Endodermal cell (in vitro differentiated cells): Measurements from ENCODE around the gene VPS13D. TPM values are rescaled to one million over a fixed set of nuclear protein-coding genes. Genes with fewer than 3 reads are reported as not detected.

Experiments used
- DNase-seq: peaks from one replicate; pipeline ENCODE4 v3.0.0-alpha.2; 2017
- H3K27ac ChIP-seq: 2 replicates; pipeline ENCODE4 v1.5.1; 2013; ENCODE audit warnings: mild to moderate bottlenecking, low read depth, low read length, moderate library complexity
- H3K27me3 ChIP-seq: 2 replicates; pipeline ENCODE4 v1.6.1; 2013; ENCODE audit warnings: mild to moderate bottlenecking, low read length, moderate library complexity; ENCODE audit not compliant: insufficient read depth, control insufficient read depth, poor library complexity, severe bottlenecking
- H3K36me3 ChIP-seq: 2 replicates; pipeline ENCODE4 v1.7.0; 2013; ENCODE audit warnings: mild to moderate bottlenecking, low read length, moderate library complexity; ENCODE audit not compliant: control insufficient read depth, insufficient read depth
- H3K4me1 ChIP-seq: one replicate; pipeline ENCODE4 v1.7.0; 2013; ENCODE audit warnings: low read length; ENCODE audit not compliant: control insufficient read depth, insufficient read depth
- H3K4me3 ChIP-seq: 2 replicates; pipeline ENCODE4 v1.5.1; 2013; ENCODE audit warnings: mild to moderate bottlenecking, low read length, moderate library complexity
- H3K9ac ChIP-seq: 2 replicates; pipeline ENCODE4 v1.6.1; 2013; ENCODE audit warnings: mild to moderate bottlenecking, low read length, moderate library complexity; ENCODE audit not compliant: poor library complexity, severe bottlenecking; ENCODE audit errors: extremely low read depth
- H3K9me3 ChIP-seq: 2 replicates; pipeline ENCODE4 v1.6.1; 2013; ENCODE audit warnings: mild to moderate bottlenecking, low read length, moderate library complexity; ENCODE audit not compliant: control insufficient read depth
- H3K27ac Mint-ChIP-seq: 2 replicates; pipeline ENCODE4 v1.8.0; 2020; ENCODE audit warnings: mixed read lengths
- H3K27me3 Mint-ChIP-seq: 2 replicates; pipeline ENCODE4 v1.8.0; 2021; ENCODE audit warnings: mild to moderate bottlenecking, mixed read lengths; ENCODE audit not compliant: insufficient read depth
- H3K36me3 Mint-ChIP-seq: 2 replicates; pipeline ENCODE4 v1.8.0; 2020; ENCODE audit warnings: low read depth, mixed read lengths
- H3K4me1 Mint-ChIP-seq: 2 replicates; pipeline ENCODE4 v1.8.0; 2020; ENCODE audit warnings: mixed read lengths
- H3K4me3 Mint-ChIP-seq: 2 replicates; pipeline ENCODE4 v1.8.0; 2020; ENCODE audit warnings: mild to moderate bottlenecking, moderate library complexity, mixed read lengths
- H3K9me3 Mint-ChIP-seq: 2 replicates; pipeline ENCODE4 v1.8.0; 2020; ENCODE audit warnings: mild to moderate bottlenecking, mixed read lengths
- CTCF ChIP-seq: fragments of 200-600 bp; sonication (generic); conservative IDR thresholded peaks from 2 replicates; pipeline ENCODE4 v1.5.0; 2021; ENCODE audit warnings: antibody characterized with exemption, mild to moderate bottlenecking
- WGBS, 2 experiments: methylation state at CpG; one replicate each; pipeline versions ENCODE4 v1.1.5 to v1.1.7; 2013; ENCODE audit warnings: missing lambda C conversion rate in 2 of 2, mixed read lengths in 1 of 2; ENCODE audit not compliant: insufficient coverage in 1 of 2, insufficient read length in 1 of 2; 5-methylcytosine and 5-hydroxymethylcytosine counted together
- total RNA-seq, 2 donors: library from RNA; stranded (reverse); fragmentation: NEBNext Ultra II Directional in 1 of 2; extraction: Animal tissue kit (Norgen Biotek cat#: 25700) in 1 of 2; gene quantifications; 2 replicates in 1 of 2; 3 replicates in 1 of 2; pipeline ENCODE4 v1.2.1, GENCODE V29; 2021

VPS13D gene
- total RNA-seq, 2 donors from 2014 or later, result 32.5 to 36.7 TPM

DNA sequence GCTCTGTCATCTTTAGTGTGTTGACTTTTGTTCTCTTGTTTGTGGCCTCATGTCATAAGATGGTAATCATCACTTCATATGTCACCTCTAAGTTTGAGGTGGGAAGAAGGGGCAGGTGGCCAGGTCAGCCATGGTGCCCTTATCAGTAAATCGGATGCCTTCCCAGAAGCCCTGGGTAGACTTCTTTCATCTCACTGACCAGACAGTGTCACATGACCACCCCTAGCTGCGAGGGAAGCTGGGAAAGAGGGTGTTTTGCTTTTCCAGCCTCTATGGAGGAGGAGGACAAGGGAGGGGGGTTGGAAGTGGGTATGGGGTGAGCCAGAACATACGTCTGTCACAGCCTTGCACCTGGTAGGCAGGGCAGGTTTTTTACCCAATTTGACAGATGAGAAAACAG lies 34.4 kb upstream of the VPS13D start:
- Histone ChIP-seq H3K9me3 (no peaks in the 10 kb centered on the region), H3K27me3 (no peaks in the 10 kb centered on the region), H3K9ac (no peak overlapping the region), H3K36me3 (no peaks in the 10 kb centered on the region), H3K4me3 (no peak overlapping the region), H3K4me1 (no peaks in the 10 kb centered on the region), H3K27ac (no peak overlapping the region)
- WGBS, 2 experiments, result 57 to 88% methylated on average over 1 to 3 of the region's 3 CpGs
- no peaks in the 10 kb centered on the region for H3K27me3 Mint-ChIP-seq
- no peaks in the 10 kb centered on the region for H3K9me3 Mint-ChIP-seq
- no peaks in the 10 kb centered on the region for H3K4me1 Mint-ChIP-seq
- H3K27ac Mint-ChIP-seq, result no peak overlapping the region
- no peak for DNase-seq
- H3K4me3 Mint-ChIP-seq, result no peak overlapping the region
- TF ChIP-seq CTCF, result no peak
- no peaks in the 10 kb centered on the region for H3K36me3 Mint-ChIP-seq

- Mint-ChIP-seq H3K4me3 (no peak overlapping the region), H3K9me3 (no peaks in the 10 kb centered on the region), H3K27me3 (no peaks in the 10 kb centered on the region), H3K36me3 (no peaks in the 10 kb centered on the region), H3K27ac (no peak overlapping the region), H3K4me1 (no peaks in the 10 kb centered on the region)
- H3K9ac ChIP-seq, result no peak overlapping the region
- no peak overlapping the region for H3K4me3 ChIP-seq
- H3K27me3 ChIP-seq, result no peaks in the 10 kb centered on the region
- no peaks in the 10 kb centered on the region for H3K9me3 ChIP-seq
- H3K36me3 ChIP-seq, result no peaks in the 10 kb centered on the region
- TF ChIP-seq CTCF, result peak; percentile 77
- H3K4me1 ChIP-seq, result no peaks in the 10 kb centered on the region
- no peak overlapping the region for H3K27ac ChIP-seq
- WGBS, 2 experiments, result 64 to 75% methylated on average over 14 to 20 of the region's 20 CpGs
- peak; percentile 86 for DNase-seq
These were observed 33.0 kb upstream of the VPS13D start for GRCh38 chr1:12196641-12197482.

GRCh38 chr1:12197483-12197880 lies 32.3 kb upstream of the VPS13D start:
- no peak overlapping the region for H3K27ac ChIP-seq
- Mint-ChIP-seq H3K27me3 (no peaks in the 10 kb centered on the region), H3K27ac (no peak overlapping the region), H3K9me3 (no peaks in the 10 kb centered on the region), H3K4me3 (no peak overlapping the region), H3K4me1 (peaks cover 4% of the 10 kb centered on the region), H3K36me3 (no peaks in the 10 kb centered on the region)
- TF ChIP-seq CTCF, result no peak
- no peak overlapping the region for H3K9ac ChIP-seq
- WGBS, 2 experiments, result 74 to 94% methylated on average over 2 to 7 of the region's 7 CpGs
- no peak for DNase-seq
- H3K4me1 ChIP-seq, result no peaks in the 10 kb centered on the region
- no peak overlapping the region for H3K4me3 ChIP-seq
- no peaks in the 10 kb centered on the region for H3K27me3 ChIP-seq
- no peaks in the 10 kb centered on the region for H3K9me3 ChIP-seq
- no peaks in the 10 kb centered on the region for H3K36me3 ChIP-seq
